Activated naive CD4-positive, alpha-beta T cell treated with anti-CD3 and anti-CD28 coated beads, Interleukin-2, amount 10 ng/mL, durations not matched to agents 5 hours and 36 hours (primary cell): ENCODE results near the gene COQ10B. TPM values are rescaled to one million over a fixed set of nuclear protein-coding genes. Genes with fewer than 3 reads are reported as not detected.

Experiments
- total RNA-seq, 2 experiments: library from RNA; stranded (reverse); gene quantifications; one replicate each; pipeline ENCODE4 v1.2.3, GENCODE V29; 2021

COQ10B gene
- 10 to 100 TPM; 17.6 to 18.6 TPM for total RNA-seq

GRCh38 chr2:197453123-197453913 is at the start of gene COQ10B:
Gene COQ10B (plus strand): TSS chr2:197453552. CDS start chr2:197453561, 9 bp downstream.

GRCh38 chr2:197434541-197435513 is 18.5 kb upstream of the COQ10B start, which contains the start of gene SF3B1:
Gene SF3B1 (minus strand): TSS chr2:197435028. CDS start chr2:197434999, 29 bp downstream.

GRCh38 chr2:197499594-197500502 is 46.5 kb downstream of the COQ10B start, which contains the start of the genes HSPD1 and HSPE1:
Gene HSPD1 (minus strand): TSS chr2:197499840. CDS start chr2:197498848, 992 bp downstream.
Gene HSPE1 (plus strand): TSS chr2:197500379. CDS start chr2:197500437, 58 bp downstream.

GRCh38 chr2:197515739-197516392 is 62.5 kb downstream of the COQ10B start, which contains the start of gene MOB4:
Gene MOB4 (plus strand): TSS chr2:197516066. CDS start chr2:197516087, 21 bp downstream.

Other genes with a start within 250 kb of the COQ10B start
- gene ANKRD44, start 142.8 kb upstream of the COQ10B start, total RNA-seq: 100 to 1,000 TPM; 214 to 242 TPM
- gene SF3B1, start 18.5 kb upstream of the COQ10B start, total RNA-seq: 100 to 1,000 TPM; 332 to 339 TPM
- gene HSPD1, start 46.3 kb downstream of the COQ10B start, total RNA-seq: 100 to 1,000 TPM; 179 to 183 TPM
- 10 to 100 TPM; 73.8 to 74.3 TPM for gene HSPE1, start 46.8 kb downstream of the COQ10B start, total RNA-seq
- 10 to 100 TPM; 17.2 TPM for gene MOB4, start 62.5 kb downstream of the COQ10B start, total RNA-seq
- not detected for gene RFTN2, start 222.0 kb downstream of the COQ10B start, total RNA-seq